H9 (cell line): ENCODE measurements around the gene ADSL. TPM values are rescaled to one million over a fixed set of nuclear protein-coding genes. Genes with fewer than 3 reads are reported as not detected.

Source experiments
- DNase-seq: peaks from one replicate; pipeline ENCODE4 v3.0.0-alpha.2; 2017
- H2AFZ ChIP-seq: one replicate; pipeline ENCODE4 v1.6.1; 2013; ENCODE audit warnings: mild to moderate bottlenecking, low read length, control low read depth, moderate library complexity
- H2AK5ac ChIP-seq: 2 replicates; pipeline ENCODE4 v1.6.1; 2013; ENCODE audit warnings: low read length, control low read depth, mixed read lengths; ENCODE audit not compliant: insufficient read length
- H2BK120ac ChIP-seq: one replicate; pipeline ENCODE4 v1.6.1; 2013; ENCODE audit warnings: low read depth, mild to moderate bottlenecking, low read length, control low read depth, inconsistent platforms; ENCODE audit not compliant: poor library complexity, severe bottlenecking
- H2BK12ac ChIP-seq: 2 replicates; pipeline ENCODE4 v1.6.1; 2013; ENCODE audit warnings: low read length, control low read depth, mixed read lengths, low read depth; ENCODE audit not compliant: insufficient read length
- H2BK15ac ChIP-seq: 2 replicates; pipeline ENCODE4 v1.6.1; 2013; ENCODE audit warnings: low read depth, low read length, control low read depth
- H2BK20ac ChIP-seq: one replicate; pipeline ENCODE4 v1.6.1; 2013; ENCODE audit warnings: low read depth, mild to moderate bottlenecking, low read length, control low read depth, inconsistent platforms; ENCODE audit not compliant: poor library complexity, severe bottlenecking
- H2BK5ac ChIP-seq: 2 replicates; pipeline ENCODE4 v1.6.1; 2013; ENCODE audit warnings: low read length, control low read depth, mixed read lengths; ENCODE audit not compliant: insufficient read length
- H3K14ac ChIP-seq: 2 replicates; pipeline ENCODE4 v1.6.1; 2013; ENCODE audit warnings: low read length, control low read depth; ENCODE audit not compliant: insufficient read depth
- H3K18ac ChIP-seq: 2 replicates; pipeline ENCODE4 v1.6.1; 2013; ENCODE audit warnings: low read depth, mild to moderate bottlenecking, mixed read lengths, low read length, control low read depth; ENCODE audit not compliant: insufficient read length
- H3K23ac ChIP-seq: 2 replicates; pipeline ENCODE4 v1.6.1; 2013; ENCODE audit warnings: low read length, control low read depth, mixed read lengths, low read depth; ENCODE audit not compliant: insufficient read length
- H3K23me2 ChIP-seq: 2 replicates; pipeline ENCODE4 v1.6.1; 2013; ENCODE audit warnings: low read depth, mild to moderate bottlenecking, mixed read lengths, low read length, control low read depth; ENCODE audit not compliant: insufficient read length, poor library complexity, severe bottlenecking
- H3K27ac ChIP-seq: 2 replicates; pipeline ENCODE4 v1.5.1; 2013; ENCODE audit warnings: low read length, control low read depth, mixed read lengths, low read depth; ENCODE audit not compliant: insufficient read length
- H3K27me3 ChIP-seq: 2 replicates; pipeline ENCODE4 v1.6.1; 2013; ENCODE audit warnings: low read length, control low read depth, inconsistent platforms; ENCODE audit not compliant: insufficient read depth
- H3K4ac ChIP-seq: 2 replicates; pipeline ENCODE4 v1.6.1; 2013; ENCODE audit warnings: low read depth, mild to moderate bottlenecking, control low read depth, inconsistent platforms, low read length, moderate library complexity
- H3K4me1 ChIP-seq: 2 replicates; pipeline ENCODE4 v1.6.1; 2013; ENCODE audit warnings: low read length, control low read depth, inconsistent platforms; ENCODE audit not compliant: insufficient read depth
- H3K4me2 ChIP-seq: 2 replicates; pipeline ENCODE4 v1.6.1; 2013; ENCODE audit warnings: low read length, control low read depth, mixed read lengths; ENCODE audit not compliant: insufficient read length, insufficient read depth
- H3K56ac ChIP-seq: 2 replicates; pipeline ENCODE4 v1.6.1; 2013; ENCODE audit warnings: low read depth, mild to moderate bottlenecking, mixed read lengths, low read length, control low read depth; ENCODE audit not compliant: insufficient read length
- H3K79me1 ChIP-seq: 2 replicates; pipeline ENCODE4 v1.6.1; 2013; ENCODE audit warnings: low read depth, mild to moderate bottlenecking, moderate library complexity, low read length, control low read depth, inconsistent platforms; ENCODE audit not compliant: insufficient read depth, poor library complexity, severe bottlenecking
- H3K79me2 ChIP-seq: 2 replicates; pipeline ENCODE4 v1.6.1; 2013; ENCODE audit warnings: low read length, control low read depth, inconsistent platforms; ENCODE audit not compliant: insufficient read depth
- H3K9ac ChIP-seq: 2 replicates; pipeline ENCODE4 v1.6.1; 2013; ENCODE audit warnings: low read length, control low read depth, mixed read lengths; ENCODE audit not compliant: insufficient read length; ENCODE audit errors: extremely low read depth
- H3K9me3 ChIP-seq: one replicate; pipeline ENCODE4 v1.6.1; 2013; ENCODE audit warnings: low read depth, low read length, inconsistent platforms; ENCODE audit not compliant: control insufficient read depth
- H3T11ph ChIP-seq: one replicate; pipeline ENCODE4 v1.6.1; 2013; ENCODE audit warnings: mild to moderate bottlenecking, low read length, control low read depth, inconsistent platforms
- H4K20me1 ChIP-seq: one replicate; pipeline ENCODE4 v1.6.1; 2013; ENCODE audit not compliant: control insufficient read depth, insufficient read length, insufficient read depth
- H4K5ac ChIP-seq: 2 replicates; pipeline ENCODE4 v1.6.1; 2013; ENCODE audit warnings: low read depth, mild to moderate bottlenecking, mixed read lengths, low read length, control low read depth; ENCODE audit not compliant: insufficient read length
- H4K8ac ChIP-seq: replicated peaks from 2 replicates; pipeline ENCODE4 v1.6.1; 2013; ENCODE audit warnings: low read length, control low read depth, mixed read lengths, low read depth; ENCODE audit not compliant: insufficient read length
- H4K91ac ChIP-seq: 2 replicates; pipeline ENCODE4 v1.6.1; 2013; ENCODE audit warnings: low read depth, mild to moderate bottlenecking, moderate library complexity, mixed read lengths, low read length, control low read depth; ENCODE audit not compliant: insufficient read length
- H3K27ac Mint-ChIP-seq, 3 experiments: 2 replicates in 2 of 3; 3 replicates in 1 of 3; pipeline ENCODE4 v1.8.0; 2020 to 2021; ENCODE audit warnings: mixed read lengths in 3 of 3, mild to moderate bottlenecking in 1 of 3, moderate library complexity in 1 of 3
- H3K27me3 Mint-ChIP-seq: 2 replicates; pipeline ENCODE4 v1.8.0; 2021; ENCODE audit warnings: low read depth, mild to moderate bottlenecking, moderate library complexity, mixed read lengths
- H3K36me3 Mint-ChIP-seq, 3 experiments: 2 replicates in 2 of 3; 3 replicates in 1 of 3; pipeline ENCODE4 v1.8.0; 2020 to 2021; ENCODE audit warnings: low read depth in 3 of 3, mixed read lengths in 3 of 3; ENCODE audit not compliant: insufficient read depth in 1 of 3
- H3K4me1 Mint-ChIP-seq, 2 experiments: 2 replicates each; pipeline ENCODE4 v1.8.0; 2020; ENCODE audit warnings: mixed read lengths in 2 of 2
- H3K4me3 Mint-ChIP-seq, 2 experiments: 2 replicates in 1 of 2; 3 replicates in 1 of 2; pipeline ENCODE4 v1.8.0; 2020 to 2021; ENCODE audit warnings: mild to moderate bottlenecking in 2 of 2, mixed read lengths in 2 of 2, moderate library complexity in 1 of 2
- H3K9me3 Mint-ChIP-seq, 2 experiments: 2 replicates in 1 of 2; 3 replicates in 1 of 2; pipeline ENCODE4 v1.8.0; 2020; ENCODE audit warnings: mild to moderate bottlenecking in 2 of 2, mixed read lengths in 2 of 2, moderate library complexity in 1 of 2
- CTCF ChIP-seq: fragments of 200-600 bp; sonication (generic); conservative IDR thresholded peaks from 3 replicates; pipeline ENCODE4 v1.8.0; 2021; ENCODE audit warnings: antibody characterized with exemption, mild to moderate bottlenecking
- WGBS: extraction: QIAGEN DNeasy Blood & Tissue Kit; methylation state at CpG from one replicate; pipeline ENCODE4 v1.1.7; 2013; ENCODE audit warnings: missing lambda C conversion rate, low lambda C conversion rate, mixed read lengths; ENCODE audit not compliant: insufficient read length; ENCODE audit errors: extremely low coverage; 5-methylcytosine and 5-hydroxymethylcytosine counted together
- total RNA-seq: library from RNA; stranded (reverse); gene quantifications from 2 replicates; pipeline ENCODE4 v1.2.1, GENCODE V29; 2021

ADSL gene
- total RNA-seq, 1 experiment from 2014 or later, result 175 TPM

GRCh38 chr22:40341604-40342003, 4.7 kb upstream of the ADSL start:
- Histone ChIP-seq H3K23ac (no peak overlapping the region), H3K4ac (no peak overlapping the region), H3K79me1 (no peaks in the 10 kb centered on the region), H2BK15ac (no peak overlapping the region), H2AK5ac (no peak overlapping the region), H3K27ac (no peak overlapping the region), H3K14ac (no peak overlapping the region), H3K9ac (no peak overlapping the region), H4K8ac (no peak overlapping the region), H3K56ac (no peak overlapping the region), H2BK20ac (no peak overlapping the region), H2BK5ac (no peak overlapping the region), H3K4me2 (no peak overlapping the region), H3T11ph (no peak overlapping the region), H4K5ac (no peak overlapping the region), H4K20me1 (no peaks in the 10 kb centered on the region), H3K79me2 (no peaks in the 10 kb centered on the region), H3K27me3 (no peaks in the 10 kb centered on the region), H2BK12ac (no peak overlapping the region), H3K4me1 (no peaks in the 10 kb centered on the region), H3K18ac (no peak overlapping the region), H2AFZ (no peak overlapping the region), H3K23me2 (peaks cover 6% of the 10 kb centered on the region), H4K91ac (no peak overlapping the region), H3K9me3 (no peaks in the 10 kb centered on the region), H2BK120ac (no peak overlapping the region)
- peaks cover 2% of the 10 kb centered on the region; the same call in 1 of the 2 replicates for H3K27me3 Mint-ChIP-seq
- TF ChIP-seq CTCF, result no peak
- H3K4me1 Mint-ChIP-seq, result no peaks in the 10 kb centered on the region
- H3K36me3 Mint-ChIP-seq, result peaks cover 0 to 4% (median 0%) of the 10 kb centered on the region in 3 experiments; a peak in 1 of 7 replicates
- no peaks in the 10 kb centered on the region; a peak in 1 of 5 replicates for H3K9me3 Mint-ChIP-seq
- no peak for DNase-seq
- H3K4me3 Mint-ChIP-seq, result no peak overlapping the region
- no peak overlapping the region for H3K27ac Mint-ChIP-seq
- WGBS, result no CpG with 5 or more reads among the region's 4 CpGs
